GM19324 (cell line): ENCODE data around the gene SH3BP2.

Experiments
- ATAC-seq: cut with Tn5 transposase; IDR thresholded peaks from one replicate; pipeline ENCODE4 v1.9.1; 2021; ENCODE audit warnings: mild to moderate bottlenecking, moderate library complexity; ENCODE audit not compliant: unreplicated experiment, low FRiP score

The SH3BP2 gene

DNA sequence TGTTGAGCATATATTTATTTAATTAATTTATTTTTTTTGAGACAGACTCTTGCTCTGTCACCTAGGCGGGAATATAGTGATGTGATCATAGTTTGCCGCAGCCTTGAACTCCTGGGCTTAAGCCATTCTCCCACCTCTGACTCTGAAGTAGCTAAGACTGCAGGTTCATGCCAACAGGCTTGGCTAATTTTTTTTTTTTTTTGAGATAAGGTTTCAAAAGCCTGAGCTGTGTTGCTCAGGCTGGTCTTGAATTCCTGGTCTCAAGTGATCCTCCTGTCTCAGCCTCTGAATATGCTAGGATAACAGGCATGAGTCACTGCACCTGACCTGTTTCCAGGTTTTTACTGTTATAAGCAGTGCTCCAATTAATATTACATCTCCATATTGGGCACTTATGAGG, 55.6 kb downstream of the SH3BP2 start:
- no peak for ATAC-seq

DNA sequence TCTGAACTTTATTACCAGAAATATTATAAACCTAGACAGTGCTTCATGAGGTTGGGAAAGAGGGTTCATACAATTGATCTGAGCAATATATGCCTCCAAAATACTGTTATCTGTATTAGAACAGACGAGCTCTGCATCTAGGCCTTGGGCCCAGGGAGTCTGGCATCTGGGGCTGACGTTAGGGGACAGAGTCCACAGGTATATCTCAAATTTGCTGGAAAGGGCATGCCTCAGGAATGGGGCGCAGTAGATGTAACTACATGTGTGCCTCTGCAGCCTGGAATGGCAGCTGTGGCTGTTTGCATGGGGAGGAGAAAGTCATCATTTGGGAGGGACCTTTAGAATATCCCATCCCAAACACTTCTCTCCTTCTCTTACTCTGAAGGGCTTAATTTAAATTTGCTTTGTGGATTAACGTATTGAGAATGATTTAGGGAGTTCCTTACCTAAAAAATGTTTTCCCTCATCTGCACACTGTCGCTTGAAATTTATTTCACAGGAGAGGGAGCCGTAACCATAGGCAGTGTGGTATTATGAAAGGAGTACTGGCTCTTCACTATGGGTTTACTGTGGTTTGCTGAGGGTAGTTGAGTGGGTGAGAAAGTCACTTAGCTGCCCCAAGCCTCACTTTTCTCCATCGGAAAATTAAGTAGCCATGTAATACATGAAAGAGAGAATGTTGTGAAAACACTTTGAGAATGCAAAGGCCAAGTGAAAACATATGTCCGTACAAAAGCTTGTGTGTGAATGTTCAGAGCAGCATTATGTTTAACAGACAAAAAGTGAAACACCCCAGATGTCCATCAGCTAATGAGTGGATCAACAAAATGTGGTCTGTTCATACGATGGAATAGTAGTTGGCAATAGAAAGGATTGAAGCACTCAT, 56.6 kb downstream of the SH3BP2 start:
- ATAC-seq = no peak

DNA sequence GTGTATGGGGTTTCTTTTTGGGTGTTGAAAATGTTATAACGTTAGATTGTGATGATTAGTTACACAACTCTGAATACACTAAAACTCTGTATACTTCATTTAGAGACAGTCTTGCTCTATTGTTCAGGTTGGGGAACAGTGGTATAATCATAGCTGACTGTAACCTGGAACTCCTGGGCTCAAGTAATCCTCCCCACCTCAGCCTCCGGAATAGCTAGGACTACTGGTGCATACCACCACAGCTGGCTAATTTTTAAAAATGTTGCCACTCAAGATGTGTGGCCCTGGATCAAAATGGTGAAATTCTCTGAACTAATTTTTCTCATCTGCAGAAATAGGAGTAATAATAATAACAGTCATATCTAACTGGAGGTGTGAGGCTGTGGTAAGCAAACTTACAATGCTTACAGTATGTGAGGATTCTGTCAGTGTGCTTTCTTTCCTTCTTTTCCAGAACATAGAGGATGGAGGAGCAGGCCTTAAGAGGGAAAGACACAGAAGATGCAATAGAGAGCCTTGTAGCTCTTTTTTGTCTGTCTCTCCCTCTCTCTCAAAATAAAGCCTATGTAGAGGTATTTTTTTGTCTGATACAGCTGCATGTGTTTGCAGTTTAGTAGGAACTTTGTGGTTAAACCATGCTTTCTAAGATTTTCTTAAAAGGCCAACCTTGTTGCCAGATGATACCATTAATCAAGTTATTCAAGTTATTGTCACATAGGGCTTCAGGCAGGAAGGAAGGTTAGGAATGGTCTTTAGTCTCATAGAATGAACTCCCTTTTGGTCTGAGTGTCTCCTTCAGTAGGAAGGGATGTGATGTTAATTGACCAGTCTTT, 58.3 kb downstream of the SH3BP2 start:
- no peak for ATAC-seq

DNA sequence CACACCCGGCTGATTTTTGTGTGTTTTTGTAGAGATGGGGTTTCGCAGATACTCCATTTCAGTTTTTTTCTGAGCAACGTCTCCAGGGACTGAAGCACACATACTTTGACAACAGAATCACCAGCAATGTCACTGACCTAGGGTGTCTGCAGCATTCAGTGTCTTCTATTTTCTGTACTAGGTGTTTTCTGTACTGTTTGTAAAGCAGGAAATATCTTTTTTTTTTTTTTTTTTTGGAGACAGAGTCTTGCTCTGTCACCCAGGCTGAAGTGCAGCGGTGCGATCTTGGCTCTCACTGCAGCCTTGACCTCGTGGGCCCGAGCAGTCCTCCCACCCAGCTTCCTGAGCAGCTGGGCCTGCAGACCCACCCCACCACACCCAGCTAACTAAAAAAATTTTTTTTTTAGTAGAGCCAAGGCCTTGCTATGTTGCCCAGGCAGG, 59.6 kb downstream of the SH3BP2 start:
- no peak for ATAC-seq

DNA sequence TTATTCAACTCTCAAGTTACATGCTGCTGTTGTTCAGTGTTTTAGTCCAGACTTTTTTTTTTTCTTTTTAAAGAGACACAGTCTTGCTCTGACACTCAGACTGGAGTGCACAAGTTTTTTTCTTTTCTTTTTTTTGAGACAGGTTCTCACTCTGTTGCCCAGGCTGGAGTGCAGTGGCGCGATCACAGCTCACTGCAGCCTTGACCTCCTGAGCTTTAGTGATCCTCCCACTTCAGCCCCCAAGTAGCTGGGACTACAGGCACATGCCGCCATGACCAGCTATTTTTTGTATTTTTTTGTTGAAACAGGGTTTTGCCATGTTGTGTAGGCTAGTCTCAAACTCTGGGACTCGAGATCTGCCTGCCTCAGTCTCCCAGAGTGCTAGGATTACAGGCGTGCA, 62.7 kb downstream of the SH3BP2 start:
- no peak for ATAC-seq

DNA sequence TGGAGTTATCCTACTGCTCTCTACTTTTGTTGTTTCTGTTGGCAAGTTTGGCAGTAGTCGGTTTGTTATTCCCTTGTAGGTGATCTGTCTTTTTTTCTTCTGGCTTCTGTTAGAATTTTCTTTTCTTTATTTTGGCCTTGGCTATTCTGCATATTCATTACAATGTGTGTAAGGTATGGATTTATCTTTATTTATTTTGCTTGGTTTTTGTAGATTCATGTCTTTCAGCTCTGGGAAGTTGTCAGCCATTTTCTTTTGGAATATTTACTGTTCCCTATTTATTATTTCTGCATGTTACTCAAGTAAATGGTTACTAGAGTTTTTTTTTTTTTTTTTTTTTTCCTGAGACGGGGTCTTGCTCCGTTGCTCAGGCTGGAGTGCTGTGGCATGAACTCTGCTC, 63.4 kb downstream of the SH3BP2 start:
- no peak for ATAC-seq

DNA sequence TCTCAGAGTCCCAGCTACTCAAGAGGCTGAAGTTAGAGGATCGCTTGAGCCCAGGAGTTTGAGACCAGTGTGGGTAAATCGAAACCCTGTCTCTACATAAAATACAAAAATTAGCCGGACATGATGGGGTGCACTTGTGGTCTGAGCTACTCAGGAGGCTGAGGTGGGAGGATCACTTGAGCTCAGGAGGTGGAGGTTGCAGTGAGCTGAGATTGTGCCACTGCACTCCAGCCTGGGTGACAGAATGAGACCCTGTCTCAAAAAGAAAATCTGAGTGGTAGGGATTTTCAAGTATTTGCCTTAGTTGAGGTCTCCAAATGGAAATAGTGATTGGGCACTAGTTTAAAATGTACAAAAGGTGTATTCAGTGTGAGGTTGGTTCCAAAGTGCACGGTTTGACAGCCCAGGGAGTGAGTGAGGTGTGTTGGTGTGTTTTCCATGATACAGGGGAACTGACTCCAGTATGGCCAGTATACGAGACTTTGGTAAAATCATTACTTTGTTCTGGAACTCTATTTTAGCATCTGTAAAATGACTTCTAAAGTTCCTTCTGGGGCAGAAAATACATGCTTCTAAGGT, 64.6 kb downstream of the SH3BP2 start:
- no peak for ATAC-seq

DNA sequence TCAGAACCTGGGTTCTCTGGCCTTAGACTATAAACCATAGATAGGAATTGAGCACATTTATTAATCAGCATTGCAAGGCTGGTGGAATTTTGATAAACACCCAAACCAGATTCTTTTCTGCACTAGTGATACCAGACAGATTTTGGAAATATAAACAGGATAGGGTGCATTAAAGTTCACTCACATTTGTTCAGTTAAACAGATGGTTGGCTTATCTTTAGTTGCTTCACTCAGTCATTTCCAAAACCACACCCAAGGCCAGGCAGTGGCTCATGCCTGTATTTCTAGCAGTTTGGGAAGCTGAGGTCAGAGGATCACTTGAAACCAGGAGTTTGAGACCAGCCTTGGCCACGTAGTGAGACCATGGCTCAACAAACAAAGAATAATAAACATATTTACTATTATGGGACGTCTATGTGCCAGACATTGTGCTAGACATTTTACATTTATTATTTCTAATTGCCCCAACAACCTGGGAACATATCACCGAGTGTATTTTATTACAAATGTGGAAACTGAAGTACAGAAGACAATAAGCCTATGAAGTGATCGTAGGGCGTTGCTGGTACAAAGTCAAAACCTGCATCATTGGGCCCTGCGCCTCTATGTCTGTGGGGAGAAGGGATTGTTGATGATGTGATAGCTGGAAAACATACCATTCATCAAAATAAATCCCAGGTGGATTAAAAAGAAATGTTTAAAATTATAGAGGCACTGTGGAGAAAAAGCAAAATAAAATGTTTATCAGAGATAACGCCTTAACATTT, 65.7 kb downstream of the SH3BP2 start:
- ATAC-seq = no peak

DNA sequence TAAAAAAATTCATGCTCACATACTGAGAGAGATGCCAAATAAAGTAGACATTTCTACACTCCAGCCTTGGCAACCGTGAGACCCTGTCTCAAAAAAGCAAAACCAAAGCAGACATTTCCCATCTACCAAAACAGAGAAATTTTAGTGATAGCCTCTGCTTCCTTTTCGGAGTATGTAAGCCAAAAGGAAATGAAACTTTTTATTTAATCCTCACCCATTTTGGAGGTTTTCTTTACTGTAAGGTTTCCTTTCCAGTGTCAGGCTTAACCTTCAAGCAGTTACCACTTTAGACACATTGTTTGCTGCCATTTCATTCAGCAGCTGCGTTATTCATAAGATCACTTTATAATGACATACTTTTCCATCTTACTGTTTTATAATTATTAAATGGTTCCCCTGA, 66.6 kb downstream of the SH3BP2 start:
- ATAC-seq = no peak

DNA sequence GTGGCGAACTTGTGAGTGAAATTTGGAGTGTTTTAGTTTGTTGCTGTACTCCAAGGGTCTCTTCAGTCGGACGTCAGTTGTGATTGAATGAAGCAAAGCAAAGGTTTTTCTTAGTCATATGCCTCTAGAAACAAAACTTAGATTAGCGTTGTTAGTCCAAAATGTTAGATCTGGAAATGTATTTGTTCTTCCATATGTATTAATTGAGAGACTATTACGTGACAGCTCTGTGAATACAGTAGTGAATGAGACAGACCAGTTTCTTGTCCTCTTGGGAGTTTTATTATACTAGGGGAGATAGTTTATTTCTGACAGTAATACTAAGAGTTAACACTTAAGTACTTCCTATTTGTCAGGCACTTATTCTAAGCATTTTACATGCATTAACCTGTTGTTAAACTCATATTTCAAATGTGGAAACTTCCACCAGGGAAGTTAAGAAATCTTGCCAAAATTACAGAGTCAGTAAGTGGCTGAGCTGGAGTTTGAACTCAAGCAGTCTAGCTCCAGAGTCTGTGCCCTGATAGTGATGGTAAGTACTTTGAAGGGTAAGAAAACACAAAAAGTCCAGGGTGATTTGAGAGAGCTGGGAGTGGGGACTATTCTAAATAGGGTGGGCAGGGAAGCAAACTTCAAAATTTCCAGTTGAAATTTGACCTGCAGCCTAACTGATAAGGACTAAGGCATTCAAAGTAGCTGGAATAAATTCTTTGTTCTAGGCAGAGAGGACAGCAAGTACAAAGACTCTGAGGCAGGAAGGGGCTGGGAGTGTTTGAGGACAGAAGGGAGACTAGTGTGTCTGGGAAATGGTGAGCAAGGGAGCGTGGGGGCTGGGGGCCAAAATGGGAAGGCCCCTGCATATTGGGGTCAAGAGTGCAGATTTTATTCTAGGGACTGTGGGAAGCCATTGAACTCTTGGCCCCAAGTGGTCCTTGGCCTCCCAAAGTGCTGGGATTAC, 67.8 kb downstream of the SH3BP2 start:
- no peak for ATAC-seq

DNA sequence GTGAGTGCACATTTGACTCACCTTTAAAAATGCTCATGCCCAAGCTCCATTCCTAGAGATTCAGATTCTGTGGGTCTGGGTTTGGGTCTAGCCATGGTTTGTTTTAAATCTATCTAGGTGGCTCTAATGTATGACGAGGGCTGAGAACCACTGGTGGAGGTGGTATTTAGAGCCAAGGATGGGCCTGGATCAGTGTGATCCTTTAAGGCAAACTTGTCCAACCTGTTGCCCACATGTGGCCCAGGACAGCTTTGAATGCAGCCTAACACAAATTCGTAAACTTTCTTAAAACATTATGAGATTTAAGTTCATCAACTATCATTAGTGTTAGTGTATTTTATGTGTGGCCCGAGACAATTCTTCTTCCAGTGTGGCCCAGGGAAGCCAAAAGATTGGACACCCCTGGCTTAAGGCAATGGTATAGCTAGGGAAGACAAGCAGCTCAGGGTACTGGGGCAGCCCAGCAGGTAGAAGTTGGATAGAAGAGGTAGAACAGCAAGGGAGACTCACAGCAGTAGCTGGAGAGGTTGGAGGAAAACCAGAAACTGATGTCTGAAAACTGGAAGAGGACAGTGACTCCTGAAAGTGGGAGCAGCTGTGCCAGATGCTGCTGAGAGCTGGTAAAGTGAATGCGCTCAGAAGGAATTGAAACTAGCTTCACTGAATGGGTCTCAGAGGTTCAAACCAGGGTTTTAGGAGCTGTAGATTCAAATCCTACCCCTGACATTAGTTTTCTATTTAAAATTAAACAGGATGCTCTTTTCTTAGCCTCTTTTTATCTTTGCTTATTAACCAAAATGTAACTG, 68.9 kb downstream of the SH3BP2 start:
- ATAC-seq = no peak

DNA sequence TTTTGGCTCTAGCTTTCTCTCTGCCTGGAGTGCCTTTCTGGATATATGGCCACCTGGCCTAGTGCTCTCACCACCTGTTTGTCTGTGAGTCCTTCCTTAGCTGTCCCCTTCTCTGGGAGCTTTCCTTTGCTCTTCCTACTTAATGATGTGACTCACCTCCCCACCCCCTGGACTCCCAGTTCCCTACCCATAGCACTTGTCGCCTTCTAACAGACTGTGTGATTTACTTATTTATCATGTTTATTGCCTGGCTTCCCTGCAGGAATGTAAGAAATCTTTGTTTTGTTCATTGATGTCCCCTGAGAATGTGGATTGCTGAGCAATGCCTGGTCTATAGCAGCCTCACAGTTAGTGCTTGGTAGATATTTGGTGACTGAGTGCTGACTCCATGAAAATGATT, 69.6 kb downstream of the SH3BP2 start:
- no peak for ATAC-seq

DNA sequence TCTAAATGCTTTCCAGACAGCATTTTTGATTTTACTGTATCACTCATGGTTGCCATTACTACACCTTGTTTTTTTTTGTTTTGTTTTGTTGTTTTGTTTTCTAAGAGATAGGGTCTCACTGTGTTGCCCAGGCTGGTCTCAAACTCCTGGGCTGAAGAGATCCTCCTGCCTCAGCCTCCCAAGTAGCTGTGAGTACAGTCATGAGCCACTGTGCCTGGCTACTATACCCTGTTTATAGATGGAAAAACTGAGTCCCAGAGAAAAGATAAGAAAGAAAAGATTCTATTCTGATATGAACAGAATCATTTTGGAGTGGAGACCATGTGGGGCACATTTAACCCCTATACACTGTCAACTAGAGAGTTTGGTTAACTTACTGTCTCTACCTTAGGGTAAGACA, 70.8 kb downstream of the SH3BP2 start:
- ATAC-seq = no peak

DNA sequence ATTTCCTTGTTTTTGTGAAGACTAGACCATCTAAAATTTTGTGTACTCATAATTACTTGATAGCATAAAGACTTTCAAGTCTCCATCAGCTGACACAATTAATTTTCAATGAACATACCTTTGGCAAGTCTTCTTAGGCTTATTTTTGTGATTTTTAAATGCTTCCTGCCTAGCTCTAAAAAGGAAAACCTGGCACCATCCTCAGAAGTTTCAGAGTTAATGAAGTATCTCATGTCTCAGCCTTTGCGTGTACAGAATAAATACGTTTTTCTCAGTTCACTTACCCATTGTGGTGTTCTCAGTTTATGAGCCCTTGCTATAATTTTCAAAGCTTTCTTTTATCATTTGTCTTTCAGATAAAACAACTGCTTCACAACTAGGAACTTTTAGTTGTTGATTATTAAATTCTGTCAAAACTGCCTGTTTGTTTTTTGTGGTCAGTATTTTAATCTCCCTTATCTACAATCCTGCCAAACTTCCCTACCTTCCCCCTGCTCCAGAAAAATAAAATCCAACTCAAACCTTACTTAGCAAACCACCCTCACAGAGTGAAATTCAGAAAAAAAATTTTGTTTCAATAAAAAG, 72.4 kb downstream of the SH3BP2 start:
- ATAC-seq = no peak

DNA sequence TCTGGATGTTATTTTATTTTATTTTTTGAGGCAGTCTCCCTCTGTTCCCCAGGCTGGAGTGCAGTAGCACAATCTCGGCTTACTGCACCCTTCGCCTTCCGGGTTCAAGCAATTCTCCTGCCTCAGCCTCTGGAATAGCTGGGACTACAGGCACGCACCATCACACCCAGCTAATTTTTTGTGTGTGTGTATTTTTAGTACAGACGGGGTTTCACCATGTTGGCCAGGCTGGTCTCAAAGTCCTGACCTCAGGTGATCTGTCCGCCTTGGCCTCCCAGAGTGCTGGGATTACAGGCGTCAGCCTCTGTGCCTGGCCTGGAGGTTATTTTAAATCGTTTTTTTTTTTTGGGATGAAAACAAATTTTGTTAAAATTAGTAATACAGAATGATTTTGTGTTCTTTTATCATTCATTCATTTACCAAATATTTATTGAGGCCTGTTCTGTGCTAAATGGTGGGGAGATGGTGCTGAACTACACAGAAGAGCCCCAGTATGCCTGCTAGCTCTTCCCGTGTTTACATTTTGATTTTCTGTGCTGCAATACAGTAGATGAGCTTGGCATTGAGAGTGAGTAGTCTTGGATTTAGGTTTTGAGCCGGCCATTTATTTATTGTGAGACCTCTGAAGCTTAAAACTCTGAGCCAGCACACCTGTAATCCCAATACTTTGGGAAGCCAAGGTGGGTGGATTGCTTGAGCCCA, 73.4 kb downstream of the SH3BP2 start:
- ATAC-seq = no peak

DNA sequence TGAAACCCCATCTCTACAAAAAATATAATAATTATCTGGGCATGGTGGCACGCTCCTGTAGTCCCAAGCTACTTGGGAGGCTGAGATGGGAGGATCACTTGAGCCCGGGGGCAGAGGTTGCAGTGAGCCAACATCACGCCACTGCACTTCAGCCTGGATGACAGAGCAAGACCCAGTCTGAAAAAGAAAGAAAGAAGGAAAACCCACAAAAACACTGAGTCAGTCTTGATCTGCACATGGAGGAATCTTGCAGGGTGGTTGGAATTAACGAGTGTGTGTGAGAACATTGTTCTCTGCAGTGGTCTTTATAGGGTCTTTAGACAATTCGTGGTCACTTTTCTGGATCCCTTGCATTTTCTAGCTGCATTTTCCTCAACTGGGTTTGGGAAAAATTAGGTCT, 74.0 kb downstream of the SH3BP2 start:
- ATAC-seq = no peak

DNA sequence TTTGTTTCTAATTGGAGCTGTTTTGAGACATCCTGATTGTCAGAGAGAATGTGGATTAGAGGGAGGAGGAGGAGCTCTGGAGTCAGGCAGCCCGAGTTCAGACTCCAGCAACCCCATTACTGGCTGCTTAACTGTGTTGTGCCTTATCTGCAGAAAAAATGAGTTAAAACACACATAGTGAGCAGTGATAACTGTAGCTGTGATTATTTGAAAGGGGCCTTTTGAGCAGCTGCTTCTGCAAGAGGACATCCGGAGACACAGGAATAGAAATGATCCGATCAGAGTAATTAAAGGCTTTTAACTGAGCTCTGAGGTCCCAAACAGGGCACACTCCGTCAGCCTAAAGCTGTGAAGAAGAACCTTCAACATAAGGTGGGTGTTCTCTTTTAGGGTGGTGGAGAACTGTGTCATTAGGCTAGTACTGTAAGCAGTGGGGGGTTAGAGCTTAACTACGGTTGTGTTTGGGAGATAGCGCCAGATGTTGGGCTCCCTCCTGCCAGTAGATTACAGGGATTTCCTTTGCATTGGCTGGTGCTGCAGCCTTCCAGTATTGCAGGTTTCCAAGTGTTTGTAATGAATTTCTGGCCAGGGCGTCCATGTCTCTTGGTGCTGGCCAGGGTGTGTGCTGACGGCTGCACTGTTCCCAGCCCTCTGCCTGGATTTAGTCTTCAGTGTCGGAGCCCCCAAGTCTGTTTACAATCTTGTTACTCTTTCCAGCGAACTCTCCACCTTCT, 75.0 kb downstream of the SH3BP2 start:
- no peak for ATAC-seq
